Amygdala (tissue), 56 donors: Measurements from ENCODE around the gene DHCR24.
"Not testable (repeated sequence)": the region's sequence is repeated elsewhere in the genome, so short reads cannot be mapped to it uniquely, and the experiment has no call there.

Experiments used
- DNase-seq, 56 donors: peaks; one replicate each; lab custom pipeline; 2025; lab: John Stamatoyannopoulos, UW

DHCR24 gene, protein sequence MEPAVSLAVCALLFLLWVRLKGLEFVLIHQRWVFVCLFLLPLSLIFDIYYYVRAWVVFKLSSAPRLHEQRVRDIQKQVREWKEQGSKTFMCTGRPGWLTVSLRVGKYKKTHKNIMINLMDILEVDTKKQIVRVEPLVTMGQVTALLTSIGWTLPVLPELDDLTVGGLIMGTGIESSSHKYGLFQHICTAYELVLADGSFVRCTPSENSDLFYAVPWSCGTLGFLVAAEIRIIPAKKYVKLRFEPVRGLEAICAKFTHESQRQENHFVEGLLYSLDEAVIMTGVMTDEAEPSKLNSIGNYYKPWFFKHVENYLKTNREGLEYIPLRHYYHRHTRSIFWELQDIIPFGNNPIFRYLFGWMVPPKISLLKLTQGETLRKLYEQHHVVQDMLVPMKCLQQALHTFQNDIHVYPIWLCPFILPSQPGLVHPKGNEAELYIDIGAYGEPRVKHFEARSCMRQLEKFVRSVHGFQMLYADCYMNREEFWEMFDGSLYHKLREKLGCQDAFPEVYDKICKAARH

DNA sequence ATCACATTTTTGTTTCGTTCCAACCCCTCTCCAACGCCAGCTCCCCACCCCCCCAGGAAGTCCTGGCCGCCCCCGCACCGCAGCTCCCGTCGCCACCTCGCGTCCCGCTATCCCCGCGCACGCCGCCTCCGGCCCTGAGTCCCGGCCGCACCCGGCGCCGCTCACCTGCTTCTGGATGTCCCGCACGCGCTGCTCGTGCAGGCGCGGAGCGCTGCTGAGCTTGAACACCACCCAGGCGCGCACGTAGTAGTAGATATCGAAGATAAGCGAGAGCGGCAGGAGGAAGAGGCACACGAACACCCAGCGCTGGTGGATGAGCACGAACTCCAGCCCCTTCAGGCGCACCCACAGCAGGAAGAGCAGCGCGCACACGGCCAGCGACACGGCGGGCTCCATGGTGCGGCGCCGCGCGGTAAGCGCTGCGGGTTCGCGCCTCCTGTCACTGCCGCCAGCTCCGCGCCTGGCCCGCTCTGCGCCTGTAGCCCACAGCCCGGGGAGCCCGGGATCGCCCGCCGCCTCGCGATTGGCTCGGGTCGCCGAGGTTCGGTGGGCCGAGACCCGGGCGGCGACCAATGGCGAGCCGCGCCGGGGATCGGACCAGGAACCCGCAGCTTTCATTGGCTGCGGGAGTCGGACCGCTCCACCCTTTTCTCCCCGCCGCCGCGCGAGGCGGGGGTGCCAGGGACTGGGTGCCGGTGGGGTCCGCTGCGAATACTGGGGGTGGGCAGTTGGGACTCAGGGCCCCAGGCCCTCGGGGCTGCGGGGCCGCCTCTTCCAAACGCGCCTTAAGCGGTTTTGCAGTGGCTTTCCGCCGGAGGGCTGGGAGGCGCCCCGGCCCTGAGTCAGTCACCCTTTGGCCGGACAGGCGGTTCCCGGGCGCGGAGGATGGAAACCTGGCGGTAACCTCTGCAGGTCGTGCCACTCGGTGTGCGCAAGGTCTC lies at the start of gene DHCR24:
DHCR24 (minus strand) TSS at position 472 of the 941 bp plus-strand sequence; CDS start at position 396, 76 bp downstream.
- peak; percentile 23 to 97 (median 83) for DNase-seq

DNA sequence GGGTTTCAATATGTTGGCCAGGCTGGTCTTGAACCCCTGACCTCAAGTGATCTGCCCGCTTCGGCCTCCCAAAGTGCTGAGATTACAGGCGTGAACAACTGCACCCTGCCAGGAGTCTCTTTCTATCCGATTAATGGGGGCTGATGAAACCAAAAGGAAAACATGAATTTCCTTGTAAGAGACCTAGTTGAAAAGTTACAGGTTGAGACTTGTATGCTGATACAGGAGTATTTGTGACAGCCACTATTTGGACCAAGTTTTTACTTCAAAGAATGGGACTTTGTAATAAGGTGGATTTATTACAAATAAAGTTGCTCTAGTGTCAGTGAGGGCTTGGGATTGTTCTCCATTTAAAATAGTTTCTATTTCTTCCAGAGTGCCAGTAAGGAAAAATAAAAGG lies 49.8 kb upstream of the DHCR24 start:
- DNase-seq = no peak

DNA sequence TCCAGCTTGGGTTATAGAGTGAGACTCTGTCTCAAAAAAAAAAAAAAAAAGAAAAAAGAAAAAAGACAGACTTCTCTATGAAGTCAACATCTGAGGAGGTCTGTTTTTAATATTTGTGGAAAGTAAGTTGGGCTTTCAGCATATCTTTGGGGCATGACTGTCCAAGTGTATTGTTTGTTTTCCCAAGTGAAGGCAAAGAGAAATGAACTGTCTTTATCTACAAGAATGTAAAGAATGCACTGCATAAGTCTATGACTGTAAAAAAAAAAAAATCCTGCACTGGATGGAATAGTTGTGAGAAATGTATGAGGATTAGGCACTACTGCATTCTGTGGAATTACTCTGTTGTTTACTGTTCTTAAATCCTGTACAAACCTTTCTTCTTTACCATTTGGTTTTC lies 47.9 kb upstream of the DHCR24 start:
- no peak for DNase-seq

DNA sequence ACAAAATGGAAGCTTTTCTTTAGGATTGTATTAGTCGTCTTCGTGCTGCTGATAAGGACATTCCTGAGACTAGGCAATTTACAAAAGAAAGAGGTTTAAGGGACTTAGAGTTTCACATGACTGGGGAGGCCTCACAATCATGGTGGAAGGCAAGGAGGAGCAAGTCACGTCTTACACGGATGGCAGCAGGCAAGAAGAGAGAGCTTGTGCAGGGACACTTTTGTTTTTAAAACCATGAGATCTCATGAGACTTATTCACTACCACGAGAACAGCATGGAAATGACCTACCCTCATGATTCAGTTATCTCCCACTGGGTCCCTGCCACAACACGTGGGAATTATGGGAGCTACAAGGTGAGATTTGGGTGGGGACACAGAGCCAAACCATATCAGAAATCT lies 47.1 kb upstream of the DHCR24 start:
- DNase-seq = not testable (repeated sequence)

DNA sequence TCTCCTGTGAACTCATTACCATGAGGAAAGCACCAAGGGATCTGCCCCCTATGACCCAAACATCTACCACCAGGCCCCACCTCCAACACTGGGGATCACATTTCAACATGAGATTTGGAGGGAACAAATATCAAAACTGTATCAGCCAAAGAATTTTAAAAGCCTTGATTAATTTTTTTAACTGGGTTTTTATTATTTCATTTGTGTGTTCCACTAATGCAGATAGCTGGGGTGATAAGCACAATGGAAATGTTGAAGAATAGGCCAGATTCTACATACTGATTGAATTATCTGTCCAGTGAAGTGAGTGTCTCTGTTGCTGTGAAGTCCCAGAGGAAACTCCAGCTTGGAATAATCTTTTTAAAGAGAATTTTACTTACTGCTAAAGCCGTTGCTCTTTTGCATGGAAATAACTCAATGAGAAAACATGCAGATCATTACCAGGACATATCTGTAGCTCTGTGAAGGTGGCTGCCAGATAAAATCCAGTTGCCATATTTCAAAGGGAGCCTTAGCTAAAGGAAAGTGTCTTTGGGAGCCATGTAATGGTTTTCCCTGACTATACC lies 44.4 kb upstream of the DHCR24 start:
- no peak for DNase-seq

DNA sequence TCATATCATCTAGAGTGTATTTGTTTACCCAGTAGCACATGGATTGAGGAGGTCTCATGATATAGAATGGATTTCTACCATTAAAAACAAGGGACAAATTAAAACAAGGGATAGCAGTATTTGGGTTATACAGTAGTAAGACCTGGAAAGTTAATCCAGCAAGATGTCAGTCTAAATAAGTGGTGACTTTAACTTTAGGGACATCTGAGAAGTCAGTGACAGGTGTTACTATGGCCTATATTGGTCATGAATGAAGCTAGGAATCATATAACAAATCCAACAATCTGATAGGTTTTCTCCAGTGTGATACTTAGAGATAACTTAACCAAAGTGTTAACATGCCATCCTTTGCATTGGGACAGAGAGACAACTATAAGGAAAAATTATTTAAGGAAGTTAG lies 42.7 kb upstream of the DHCR24 start:
- DNase-seq = no peak

DNA sequence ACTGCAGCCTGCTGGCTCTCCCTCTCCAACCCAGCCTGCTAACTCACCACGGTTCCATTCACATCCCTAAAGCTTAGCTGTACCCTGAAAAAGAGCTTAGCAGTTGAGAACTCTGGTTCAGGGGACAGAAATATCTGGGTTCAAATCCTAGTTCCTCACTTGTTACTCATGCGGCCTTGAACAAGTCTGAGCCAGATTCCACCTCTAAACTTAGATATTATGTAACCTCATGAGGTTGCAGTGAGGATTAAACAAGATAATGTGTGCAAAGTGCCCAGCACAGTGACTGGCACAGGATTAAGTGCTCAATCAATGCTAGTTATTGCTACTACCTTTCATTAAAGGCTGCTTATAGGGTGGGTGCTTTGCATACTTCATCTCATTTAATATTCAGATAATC lies 41.3 kb upstream of the DHCR24 start:
- DNase-seq = no peak

DNA sequence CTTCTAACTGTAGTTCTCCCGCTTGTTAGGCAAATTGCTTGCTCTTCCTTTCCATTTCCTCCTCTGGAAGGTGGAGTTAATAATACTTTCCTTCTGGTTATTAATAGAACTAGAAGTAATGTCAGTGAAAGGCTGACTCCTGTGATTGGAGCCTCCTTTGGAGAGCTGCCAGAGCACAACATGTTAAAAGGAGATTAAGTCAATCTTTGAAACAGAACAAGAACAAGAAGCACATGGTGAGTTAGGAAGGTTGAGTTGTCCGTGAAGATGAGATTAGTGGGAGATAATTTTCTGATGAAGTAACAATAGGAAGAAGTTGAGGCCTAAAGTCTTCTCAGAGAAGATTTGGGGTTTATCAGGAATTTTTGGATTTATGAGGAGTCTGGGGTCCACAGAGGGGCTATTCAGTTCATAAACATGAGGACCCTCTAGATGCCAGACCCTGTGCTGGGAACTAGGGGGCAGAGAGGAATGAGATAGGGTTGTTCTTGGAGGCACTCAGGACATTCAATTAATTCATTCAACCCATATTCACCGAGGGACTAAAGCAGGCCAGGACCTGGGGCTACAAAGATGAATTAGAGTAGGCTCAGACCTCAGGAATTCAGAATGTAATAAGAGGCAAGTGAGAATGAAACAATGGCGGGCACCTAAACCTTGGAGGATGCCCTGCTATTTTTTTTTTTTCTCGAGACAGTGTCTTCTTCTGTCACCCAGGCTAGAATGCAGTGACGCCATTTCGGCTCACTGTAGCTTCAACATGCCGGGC lies 40.7 kb upstream of the DHCR24 start:
- peak in 1 of 56 donors; percentile 2 for DNase-seq

DNA sequence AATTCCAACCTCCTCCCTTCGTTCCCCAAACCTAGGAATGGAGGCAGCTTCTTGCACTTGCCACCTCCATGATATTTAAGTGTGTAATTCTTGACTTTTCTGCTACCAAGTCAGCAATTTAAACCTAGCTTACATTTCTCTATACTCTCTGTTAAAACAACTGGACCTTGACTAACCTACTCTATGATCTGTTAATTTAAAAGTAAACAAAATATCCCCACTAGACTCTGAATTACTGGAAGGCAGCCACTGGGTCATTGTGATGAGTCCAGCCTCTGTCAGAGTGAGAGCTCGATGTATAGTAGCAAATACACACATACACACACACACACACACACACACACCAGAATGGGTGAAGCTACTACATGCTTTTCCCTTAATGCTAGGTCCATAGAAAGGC lies 40.0 kb upstream of the DHCR24 start:
- DNase-seq = no peak

DNA sequence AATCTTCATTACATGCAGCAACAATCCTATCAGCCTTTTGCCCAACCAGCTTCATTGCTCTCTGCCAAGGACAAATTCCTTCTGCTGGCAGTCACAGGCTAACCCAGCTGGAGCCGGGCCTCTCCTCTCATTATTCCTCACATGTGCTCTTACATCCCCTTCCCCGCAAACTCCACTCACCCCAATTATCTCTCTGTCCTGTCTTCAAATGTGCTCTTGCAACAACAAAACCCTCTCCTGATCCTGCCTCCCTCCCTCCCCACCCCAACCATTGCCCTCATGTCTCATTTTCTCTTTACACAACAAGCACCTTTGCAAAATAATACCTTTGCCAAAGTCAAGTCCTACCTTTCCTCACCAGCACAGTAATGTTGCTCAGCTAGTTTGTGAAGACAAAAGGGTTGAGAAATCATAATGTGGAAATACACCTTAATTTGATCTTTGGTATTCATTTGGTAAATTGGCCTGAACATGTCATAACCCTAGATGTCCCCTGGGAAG lies 36.0 kb upstream of the DHCR24 start:
- peak in 2 of 56 donors; percentile 0 to 4 for DNase-seq

DNA sequence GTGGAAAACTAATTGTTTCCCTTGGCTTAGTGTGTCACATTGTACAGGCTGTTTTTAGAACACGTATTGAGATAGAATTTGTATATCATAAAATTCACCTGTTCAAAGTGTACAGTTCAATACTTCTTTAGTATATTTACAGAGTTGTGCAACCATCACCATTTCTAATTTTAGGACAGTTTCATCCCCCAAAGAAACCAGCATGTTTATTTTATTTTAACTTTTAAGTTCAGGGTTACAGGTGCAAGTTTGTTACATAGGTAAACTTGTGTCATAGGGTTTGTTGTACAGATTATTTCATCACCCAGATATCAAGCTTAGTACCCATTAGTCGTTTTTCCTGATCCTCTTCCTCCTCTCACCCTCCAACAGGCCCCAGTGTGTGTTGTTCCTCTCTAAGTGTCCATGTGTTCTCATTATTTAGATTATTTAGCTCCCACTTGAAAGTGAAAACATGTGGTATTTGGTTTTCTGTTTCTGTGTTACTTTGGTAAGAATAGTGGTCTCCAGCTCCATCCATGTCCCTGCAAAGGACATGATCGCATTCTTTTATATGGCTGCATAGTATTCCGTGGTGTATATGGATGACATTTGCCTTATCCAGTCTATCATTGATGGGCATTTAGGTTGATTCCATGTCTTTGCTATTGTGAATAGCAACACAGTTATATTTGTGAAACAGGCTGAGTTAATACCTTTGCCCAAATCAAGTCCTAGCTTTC lies 35.2 kb upstream of the DHCR24 start:
- no peak for DNase-seq

DNA sequence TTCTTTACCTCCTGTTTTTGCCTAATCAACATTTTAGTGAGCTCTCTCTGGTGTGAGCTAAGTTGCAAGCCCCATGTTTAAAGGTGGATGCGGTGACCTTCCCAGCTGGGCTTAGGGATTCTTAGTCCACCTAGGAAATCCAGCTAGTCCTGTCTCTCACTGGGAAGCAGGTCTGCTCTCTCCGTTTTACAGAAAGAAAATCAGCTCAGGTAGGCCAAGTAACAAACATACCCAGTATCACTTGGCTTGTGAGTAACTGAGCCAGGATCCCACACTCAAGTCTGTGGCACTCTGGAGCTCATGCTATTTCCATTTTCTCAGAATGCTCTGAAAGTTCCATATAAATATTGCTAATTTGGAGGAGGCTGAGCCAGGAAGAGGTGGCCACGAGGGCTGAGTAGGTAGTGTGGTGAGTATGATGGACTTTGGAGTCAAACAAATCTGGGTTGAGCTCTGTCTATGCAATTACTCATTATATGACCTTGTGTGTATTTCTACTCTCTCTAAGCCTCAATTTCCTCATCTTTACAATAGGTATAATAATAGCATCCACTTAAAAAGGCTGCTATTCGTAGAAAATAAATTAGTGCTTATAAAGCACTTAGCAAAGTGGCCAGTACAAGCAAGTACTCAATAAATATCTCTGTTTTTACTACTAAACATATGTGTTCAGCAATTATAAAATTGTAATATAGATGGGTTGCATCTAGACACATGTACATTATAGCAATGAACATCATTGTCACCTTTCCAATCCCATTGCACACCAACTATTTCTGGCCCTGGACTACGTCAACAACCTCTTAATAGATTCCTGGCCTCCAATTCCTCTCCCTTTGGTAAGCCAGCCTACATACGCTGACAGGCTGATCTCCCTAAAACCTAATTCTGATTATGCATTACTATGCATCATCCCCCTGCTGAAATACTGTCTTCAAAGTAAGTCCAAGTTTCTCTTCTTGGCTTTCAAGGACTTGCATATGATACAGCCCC lies 32.7 kb upstream of the DHCR24 start:
- DNase-seq = no peak

DNA sequence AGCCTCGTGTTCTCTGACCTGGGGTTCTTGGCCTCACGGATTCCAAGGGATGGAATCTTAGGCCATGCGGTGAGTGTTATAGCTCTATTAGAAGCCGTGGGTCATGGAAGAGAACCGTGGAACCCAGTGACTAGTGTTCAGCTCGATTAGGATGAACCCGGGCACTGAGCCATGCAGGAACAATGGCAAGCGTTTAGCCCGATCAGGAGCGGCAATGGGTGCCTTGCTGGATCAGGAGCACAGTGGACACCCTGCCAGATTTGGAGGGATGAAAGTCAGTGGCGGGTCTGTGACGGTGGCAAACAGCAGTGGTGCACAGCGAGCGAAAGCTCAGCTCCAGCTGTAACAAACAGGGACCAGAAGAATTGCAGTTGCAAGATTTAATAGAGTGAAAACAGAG lies 24.1 kb upstream of the DHCR24 start:
- peak in 38 of 56 donors; percentile 1 to 80 (median 35) for DNase-seq

DNA sequence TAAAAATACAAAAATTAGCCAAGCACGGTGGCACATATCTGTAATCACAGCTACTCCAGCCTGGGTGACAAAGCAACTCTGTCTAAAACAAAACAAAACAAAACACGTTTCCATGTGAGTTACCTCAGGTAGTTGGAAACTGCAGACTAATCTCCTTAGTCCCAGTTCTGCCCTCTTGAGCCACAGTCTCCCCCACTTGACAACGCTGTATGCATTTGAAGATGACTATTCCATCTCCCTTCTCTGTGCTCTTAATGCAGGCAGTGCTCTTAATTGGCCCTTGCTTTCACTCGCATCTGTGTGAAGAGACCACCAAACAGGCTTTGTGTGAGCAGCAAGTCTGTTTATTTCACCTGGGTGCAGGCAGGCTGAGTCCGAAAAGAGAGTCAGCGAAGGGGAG lies 19.6 kb upstream of the DHCR24 start:
- DNase-seq = no peak

DNA sequence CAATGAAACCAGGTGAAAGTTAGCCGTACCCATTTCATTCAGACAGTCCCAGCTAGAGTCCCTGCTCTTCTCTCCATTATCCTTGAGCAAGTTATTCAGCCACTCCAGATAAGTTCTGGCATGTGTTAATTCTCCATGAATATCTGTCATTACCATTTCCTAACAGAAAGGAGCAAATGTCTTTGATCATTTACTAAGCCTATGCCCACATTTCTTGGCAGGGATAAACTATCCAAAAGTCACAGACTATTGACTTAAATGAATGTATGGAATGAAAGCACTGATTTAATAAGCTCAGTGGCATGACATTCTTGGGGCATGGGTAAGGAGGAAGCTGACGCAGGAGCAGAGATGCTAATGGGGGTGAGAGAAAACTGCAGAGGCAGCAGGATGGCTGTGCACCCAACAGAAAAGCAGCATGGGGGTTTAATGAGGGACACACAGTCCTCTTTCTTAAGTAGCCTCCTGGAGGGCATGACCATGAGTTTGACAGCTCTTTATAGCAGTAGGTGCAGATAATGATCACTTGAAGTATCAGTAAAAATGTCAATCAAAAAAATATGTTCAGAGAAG lies 17.6 kb upstream of the DHCR24 start:
- DNase-seq = no peak

DNA sequence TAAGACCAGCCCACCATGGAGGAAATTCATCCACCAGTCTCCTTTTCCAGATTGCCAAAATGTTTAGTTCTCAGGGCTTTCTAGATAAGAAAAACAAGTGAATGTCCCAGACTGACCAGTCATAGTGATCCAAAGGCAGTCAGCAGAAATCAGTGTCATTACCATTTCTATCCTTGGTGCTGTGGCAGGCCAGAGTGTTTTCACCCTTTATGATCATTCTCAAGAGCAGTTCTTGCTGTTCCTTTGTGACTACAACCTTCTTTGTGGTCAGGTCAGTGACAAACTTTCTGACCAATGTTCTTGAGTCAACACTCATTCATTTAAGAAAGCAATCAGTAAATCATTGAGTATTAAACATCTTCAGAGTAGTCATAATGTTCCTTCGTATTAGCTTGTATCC lies 7.3 kb upstream of the DHCR24 start:
- no peak for DNase-seq

DNA sequence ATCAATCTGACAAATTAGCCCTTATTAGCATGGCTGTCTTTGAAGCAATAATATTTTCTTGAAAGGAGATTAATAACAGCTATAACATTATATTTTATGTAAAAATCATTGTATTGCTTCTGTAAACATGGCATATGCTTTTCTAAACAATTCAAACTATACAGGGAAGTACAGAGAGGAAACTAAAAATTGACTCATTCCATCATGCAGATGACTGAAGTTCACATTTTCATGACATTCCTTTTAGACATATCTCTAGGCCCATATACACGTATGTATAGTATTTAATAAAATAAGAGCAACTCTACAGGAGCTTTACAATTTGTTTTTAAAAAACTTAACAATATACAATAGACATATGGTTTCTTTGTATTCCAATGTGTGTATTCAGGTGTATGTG lies 5.6 kb upstream of the DHCR24 start:
- DNase-seq = no peak
